ENCODE results near the gene CLN5.

CLN5 gene

DNA sequence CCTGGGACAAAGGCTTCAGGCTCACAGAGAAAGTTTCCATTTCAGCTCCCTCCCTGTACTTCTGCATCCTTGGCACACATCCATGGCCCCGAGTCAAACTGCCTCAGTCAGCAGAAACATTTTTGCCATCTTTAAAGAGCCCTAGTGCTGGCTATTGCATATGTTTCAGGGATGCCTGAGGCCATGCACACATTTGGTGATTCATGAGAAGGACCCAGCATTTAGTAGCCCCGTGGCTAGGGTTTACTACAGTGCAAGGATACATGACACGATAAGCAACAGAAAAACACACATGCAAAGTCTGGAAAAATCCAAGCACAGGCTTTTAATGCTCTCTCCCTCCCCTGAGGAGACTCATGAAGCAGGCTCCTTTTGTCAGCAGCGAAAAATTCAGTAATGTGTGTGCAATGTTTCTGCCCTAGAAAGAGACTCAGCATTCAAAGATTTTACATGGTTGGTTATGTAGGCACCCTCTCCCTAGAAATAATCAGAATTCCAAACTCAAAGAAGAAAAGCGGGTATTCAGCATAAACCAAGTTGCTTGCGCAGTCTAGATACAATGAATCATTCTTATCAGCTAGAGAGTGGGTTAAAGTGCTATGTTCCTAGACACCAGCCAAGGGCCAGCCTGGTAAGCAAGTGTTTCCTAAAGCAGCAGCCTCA is 26.0 kb upstream of the CLN5 start:
- H3K4me2 ChIP-seq (ENCODE audit: low read length), result no peak overlapping the region
- TF ChIP-seq, protein P1, sequence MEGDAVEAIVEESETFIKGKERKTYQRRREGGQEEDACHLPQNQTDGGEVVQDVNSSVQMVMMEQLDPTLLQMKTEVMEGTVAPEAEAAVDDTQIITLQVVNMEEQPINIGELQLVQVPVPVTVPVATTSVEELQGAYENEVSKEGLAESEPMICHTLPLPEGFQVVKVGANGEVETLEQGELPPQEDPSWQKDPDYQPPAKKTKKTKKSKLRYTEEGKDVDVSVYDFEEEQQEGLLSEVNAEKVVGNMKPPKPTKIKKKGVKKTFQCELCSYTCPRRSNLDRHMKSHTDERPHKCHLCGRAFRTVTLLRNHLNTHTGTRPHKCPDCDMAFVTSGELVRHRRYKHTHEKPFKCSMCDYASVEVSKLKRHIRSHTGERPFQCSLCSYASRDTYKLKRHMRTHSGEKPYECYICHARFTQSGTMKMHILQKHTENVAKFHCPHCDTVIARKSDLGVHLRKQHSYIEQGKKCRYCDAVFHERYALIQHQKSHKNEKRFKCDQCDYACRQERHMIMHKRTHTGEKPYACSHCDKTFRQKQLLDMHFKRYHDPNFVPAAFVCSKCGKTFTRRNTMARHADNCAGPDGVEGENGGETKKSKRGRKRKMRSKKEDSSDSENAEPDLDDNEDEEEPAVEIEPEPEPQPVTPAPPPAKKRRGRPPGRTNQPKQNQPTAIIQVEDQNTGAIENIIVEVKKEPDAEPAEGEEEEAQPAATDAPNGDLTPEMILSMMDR (IDR thresholded peaks at IDR 0.05; ENCODE audit: low read length), result no peak
- TF ChIP-seq EZH2 (IDR thresholded peaks at IDR 0.05; ENCODE audit: borderline replicate concordance, low read length), result no peak
- H3K36me3 ChIP-seq (ENCODE audit: insufficient read depth, low read length), result no peaks in the 10 kb centered on the region
- H3K9me2 ChIP-seq (ENCODE audit: low read depth, low read length), result no peaks in the 10 kb centered on the region; the same call in 1 of the 2 replicates
- no peak overlapping the region for H3K9ac ChIP-seq (ENCODE audit: low read length)
- peaks cover 5% of the 10 kb centered on the region; the same call in 1 of the 2 replicates for H3K9me3 ChIP-seq (ENCODE audit: low read length)
- no peaks in the 10 kb centered on the region for H3K4me1 ChIP-seq (ENCODE audit: insufficient read depth, low read length, severe bottlenecking)
- no peak overlapping the region for H3K27ac ChIP-seq (ENCODE audit: low read depth, low read length, poor library complexity, severe bottlenecking)
- no peaks in the 10 kb centered on the region for H3K79me2 ChIP-seq (ENCODE audit: insufficient read depth, low read length)
- no peak overlapping the region for H3K4me3 ChIP-seq (ENCODE audit: low read depth, low read length, poor library complexity, severe bottlenecking)
- no peaks in the 10 kb centered on the region for H3F3A ChIP-seq (ENCODE audit: insufficient read depth, low read length)
- H3K27me3 ChIP-seq (ENCODE audit: insufficient read depth, low read length), result no peaks in the 10 kb centered on the region
- H4K20me1 ChIP-seq (ENCODE audit: insufficient read depth, low read length), result no peaks in the 10 kb centered on the region
- no peak overlapping the region for H2AFZ ChIP-seq (ENCODE audit: low read length)

DNA sequence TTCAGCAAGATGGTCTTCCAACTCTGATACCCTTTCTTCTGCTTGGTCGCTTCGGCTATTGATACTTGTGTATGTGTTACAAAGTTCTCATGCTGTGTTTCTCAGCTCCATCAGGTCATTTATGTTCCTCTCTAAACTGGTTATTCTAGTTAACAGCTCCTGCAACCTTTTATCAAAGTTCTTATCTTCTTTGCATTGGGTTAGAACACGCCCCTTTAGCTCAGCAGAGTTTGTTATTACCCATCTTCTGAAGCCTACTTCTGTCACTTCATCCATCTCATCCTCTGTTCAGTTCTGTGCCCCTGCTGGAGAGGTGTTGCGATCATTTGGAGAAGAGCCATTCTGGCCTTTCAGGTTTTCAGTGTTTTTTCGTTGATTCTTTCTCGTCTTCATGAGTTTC is 24.9 kb upstream of the CLN5 start:
- H3K27me3 ChIP-seq (ENCODE audit: insufficient read depth, low read length), result no peaks in the 10 kb centered on the region
- H3K9me2 ChIP-seq (ENCODE audit: low read depth, low read length), result no peaks in the 10 kb centered on the region
- no peaks in the 10 kb centered on the region for H3K36me3 ChIP-seq (ENCODE audit: insufficient read depth, low read length)
- H3K27ac ChIP-seq (ENCODE audit: low read depth, low read length, poor library complexity, severe bottlenecking), result no peak overlapping the region
- H3K9ac ChIP-seq (ENCODE audit: low read length), result no peak overlapping the region
- H3K79me2 ChIP-seq (ENCODE audit: insufficient read depth, low read length), result no peaks in the 10 kb centered on the region
- no peak overlapping the region for H2AFZ ChIP-seq (ENCODE audit: low read length)
- H3K9me3 ChIP-seq (ENCODE audit: low read length), result no peaks in the 10 kb centered on the region
- H3F3A ChIP-seq (ENCODE audit: insufficient read depth, low read length), result no peaks in the 10 kb centered on the region
- TF ChIP-seq, protein P1 (IDR thresholded peaks at IDR 0.05; ENCODE audit: low read length), result no peak
- no peak for TF ChIP-seq EZH2 (IDR thresholded peaks at IDR 0.05; ENCODE audit: borderline replicate concordance, low read length)
- no peak overlapping the region for H3K4me3 ChIP-seq (ENCODE audit: low read depth, low read length, poor library complexity, severe bottlenecking)
- H3K4me1 ChIP-seq (ENCODE audit: insufficient read depth, low read length, severe bottlenecking), result no peaks in the 10 kb centered on the region
- no peak overlapping the region for H3K4me2 ChIP-seq (ENCODE audit: low read length)
- H4K20me1 ChIP-seq (ENCODE audit: insufficient read depth, low read length), result no peaks in the 10 kb centered on the region

DNA sequence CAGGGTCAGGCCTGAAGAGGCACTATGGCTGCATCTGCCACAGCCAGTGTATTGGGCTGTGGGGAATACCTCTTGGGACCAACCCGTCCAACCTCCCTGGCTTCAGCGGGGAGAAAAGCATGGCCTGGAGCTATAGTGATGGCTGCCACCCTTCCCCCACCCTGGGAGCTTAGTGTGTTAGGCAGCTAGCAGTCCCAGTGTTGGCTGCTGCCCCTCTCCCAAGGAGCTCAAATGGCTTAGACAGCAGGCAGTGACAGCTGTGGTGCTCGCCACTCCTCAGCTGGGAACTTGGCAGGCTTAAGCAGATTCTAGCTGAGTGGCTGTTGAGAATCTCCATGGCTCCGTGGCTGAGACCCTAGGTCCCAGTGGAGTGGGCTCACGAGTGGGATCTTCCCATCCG is 23.8 kb upstream of the CLN5 start:
- H3K27me3 ChIP-seq (ENCODE audit: insufficient read depth, low read length), result no peaks in the 10 kb centered on the region
- H3K36me3 ChIP-seq (ENCODE audit: insufficient read depth, low read length), result no peaks in the 10 kb centered on the region
- no peaks in the 10 kb centered on the region for H4K20me1 ChIP-seq (ENCODE audit: insufficient read depth, low read length)
- H3K4me2 ChIP-seq (ENCODE audit: low read length), result no peak overlapping the region
- H3K79me2 ChIP-seq (ENCODE audit: insufficient read depth, low read length), result no peaks in the 10 kb centered on the region
- no peak overlapping the region for H3K27ac ChIP-seq (ENCODE audit: low read depth, low read length, poor library complexity, severe bottlenecking)
- no peaks in the 10 kb centered on the region for H3K9me2 ChIP-seq (ENCODE audit: low read depth, low read length)
- TF ChIP-seq EZH2 (IDR thresholded peaks at IDR 0.05; ENCODE audit: borderline replicate concordance, low read length), result no peak
- TF ChIP-seq, protein P1 (IDR thresholded peaks at IDR 0.05; ENCODE audit: low read length), result no peak
- no peaks in the 10 kb centered on the region for H3F3A ChIP-seq (ENCODE audit: insufficient read depth, low read length)
- no peak overlapping the region for H3K4me3 ChIP-seq (ENCODE audit: low read depth, low read length, poor library complexity, severe bottlenecking)
- H2AFZ ChIP-seq (ENCODE audit: low read length), result no peak overlapping the region
- H3K9ac ChIP-seq (ENCODE audit: low read length), result no peak overlapping the region
- no peaks in the 10 kb centered on the region for H3K4me1 ChIP-seq (ENCODE audit: insufficient read depth, low read length, severe bottlenecking)
- H3K9me3 ChIP-seq (ENCODE audit: low read length), result no peaks in the 10 kb centered on the region

Data from OCI-LY1 (cell line).